ENCODE measurements around the gene PGM5.

DNA sequence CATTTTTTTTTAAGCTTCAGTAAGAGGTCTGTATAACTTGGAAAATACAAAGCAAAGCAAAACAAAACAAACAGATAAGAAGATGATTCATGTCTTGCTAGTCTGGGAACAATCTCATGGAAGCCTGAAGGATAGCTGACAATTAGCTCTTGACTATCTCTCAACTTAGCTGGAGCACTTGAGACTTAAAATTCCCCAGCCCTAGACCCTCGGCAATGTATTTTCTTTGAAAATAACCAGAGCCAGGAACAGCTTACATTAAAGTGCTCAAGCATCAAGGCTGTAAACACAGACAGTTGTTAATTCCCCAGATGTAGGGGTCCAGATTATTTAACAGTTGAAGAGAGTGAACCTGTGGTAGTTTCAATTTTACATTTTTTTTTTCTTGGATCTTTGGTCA, 101.4 kb downstream of the PGM5 start:
- TF ChIP-seq, protein P1, sequence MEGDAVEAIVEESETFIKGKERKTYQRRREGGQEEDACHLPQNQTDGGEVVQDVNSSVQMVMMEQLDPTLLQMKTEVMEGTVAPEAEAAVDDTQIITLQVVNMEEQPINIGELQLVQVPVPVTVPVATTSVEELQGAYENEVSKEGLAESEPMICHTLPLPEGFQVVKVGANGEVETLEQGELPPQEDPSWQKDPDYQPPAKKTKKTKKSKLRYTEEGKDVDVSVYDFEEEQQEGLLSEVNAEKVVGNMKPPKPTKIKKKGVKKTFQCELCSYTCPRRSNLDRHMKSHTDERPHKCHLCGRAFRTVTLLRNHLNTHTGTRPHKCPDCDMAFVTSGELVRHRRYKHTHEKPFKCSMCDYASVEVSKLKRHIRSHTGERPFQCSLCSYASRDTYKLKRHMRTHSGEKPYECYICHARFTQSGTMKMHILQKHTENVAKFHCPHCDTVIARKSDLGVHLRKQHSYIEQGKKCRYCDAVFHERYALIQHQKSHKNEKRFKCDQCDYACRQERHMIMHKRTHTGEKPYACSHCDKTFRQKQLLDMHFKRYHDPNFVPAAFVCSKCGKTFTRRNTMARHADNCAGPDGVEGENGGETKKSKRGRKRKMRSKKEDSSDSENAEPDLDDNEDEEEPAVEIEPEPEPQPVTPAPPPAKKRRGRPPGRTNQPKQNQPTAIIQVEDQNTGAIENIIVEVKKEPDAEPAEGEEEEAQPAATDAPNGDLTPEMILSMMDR (IDR thresholded peaks at IDR 0.05): no peak
- no peak for TF ChIP-seq POLR2A (IDR thresholded peaks at IDR 0.05; ENCODE audit: low read depth)
- no peak for TF ChIP-seq EP300 (IDR thresholded peaks at IDR 0.05)
- no peak for TF ChIP-seq POLR2AphosphoS5 (IDR thresholded peaks at IDR 0.05)
